GM21447 (cell line): ENCODE measurements around the gene PHPT1.
"Not testable (repeated sequence)": the region's sequence is repeated elsewhere in the genome, so short reads cannot be mapped to it uniquely, and the experiment has no call there.

Experiments used
- ATAC-seq: cut with Tn5 transposase; IDR thresholded peaks from one replicate; pipeline ENCODE4 v1.9.1; 2021; ENCODE audit not compliant: unreplicated experiment

Gene PHPT1

GRCh38 chr9:136837146-136837855 is 11.9 kb upstream of the PHPT1 start:
- ATAC-seq, result no peak

DNA sequence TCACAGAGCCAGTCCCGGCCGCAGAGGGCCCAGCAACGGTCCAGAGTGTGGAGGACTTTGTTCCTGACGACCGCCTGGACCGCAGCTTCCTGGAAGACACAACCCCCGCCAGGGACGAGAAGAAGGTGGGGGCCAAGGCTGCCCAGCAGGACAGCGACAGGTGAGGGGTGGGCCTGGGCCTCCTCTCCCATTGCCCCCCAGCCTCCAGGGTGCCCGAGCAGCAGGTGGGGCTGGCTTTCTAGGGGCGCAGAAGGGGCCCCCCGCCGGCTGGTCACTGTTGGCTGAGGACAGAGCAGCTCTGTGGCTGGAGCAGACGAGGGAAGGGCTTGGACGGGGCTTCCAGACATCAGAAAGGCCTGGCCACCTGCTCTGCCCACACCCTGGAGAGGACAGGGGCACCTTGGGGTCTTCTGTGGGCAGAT is 11.3 kb upstream of the PHPT1 start:
- not testable (repeated sequence) for ATAC-seq

DNA sequence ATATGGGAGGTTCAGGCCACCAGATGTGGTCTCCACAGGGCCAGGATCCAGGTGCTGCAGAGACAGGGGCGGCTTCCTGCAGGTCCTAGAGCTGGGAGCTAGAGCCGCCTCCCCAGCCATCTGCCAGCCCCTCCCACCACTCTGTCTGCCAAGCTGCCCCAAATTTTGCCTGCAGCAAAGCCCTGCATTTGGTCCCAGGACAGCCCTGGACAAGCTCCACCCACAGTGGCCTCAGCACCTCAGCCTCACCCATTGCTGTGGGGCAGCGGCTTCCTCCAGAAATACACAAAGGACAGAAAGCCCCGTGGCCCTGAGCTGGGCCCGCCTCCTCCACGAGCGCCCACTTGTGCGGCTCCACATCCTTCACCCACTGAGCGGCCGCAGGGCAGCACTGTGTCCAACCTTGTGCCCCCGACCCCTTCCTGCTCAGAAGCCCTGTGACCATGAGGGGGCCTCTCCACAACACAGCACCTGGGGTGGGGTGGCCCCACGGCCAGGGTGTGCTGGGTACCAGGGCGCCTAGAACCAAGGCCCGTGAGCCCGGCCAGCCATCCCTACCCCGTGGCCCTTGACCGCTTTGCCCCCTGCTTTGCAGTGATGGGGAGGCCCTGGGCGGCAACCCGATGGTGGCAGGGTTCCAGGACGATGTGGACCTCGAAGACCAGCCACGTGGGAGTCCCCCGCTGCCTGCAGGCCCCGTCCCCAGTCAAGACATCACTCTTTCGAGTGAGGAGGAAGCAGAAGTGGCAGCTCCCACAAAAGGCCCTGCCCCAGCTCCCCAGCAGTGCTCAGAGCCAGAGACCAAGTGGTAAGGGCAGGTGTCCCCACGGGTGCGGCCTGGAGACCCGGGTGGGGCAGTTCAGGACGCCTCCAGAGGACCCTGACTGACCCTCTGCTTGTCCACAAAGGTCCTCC is 10.6 kb upstream of the PHPT1 start:
- no peak for ATAC-seq

DNA sequence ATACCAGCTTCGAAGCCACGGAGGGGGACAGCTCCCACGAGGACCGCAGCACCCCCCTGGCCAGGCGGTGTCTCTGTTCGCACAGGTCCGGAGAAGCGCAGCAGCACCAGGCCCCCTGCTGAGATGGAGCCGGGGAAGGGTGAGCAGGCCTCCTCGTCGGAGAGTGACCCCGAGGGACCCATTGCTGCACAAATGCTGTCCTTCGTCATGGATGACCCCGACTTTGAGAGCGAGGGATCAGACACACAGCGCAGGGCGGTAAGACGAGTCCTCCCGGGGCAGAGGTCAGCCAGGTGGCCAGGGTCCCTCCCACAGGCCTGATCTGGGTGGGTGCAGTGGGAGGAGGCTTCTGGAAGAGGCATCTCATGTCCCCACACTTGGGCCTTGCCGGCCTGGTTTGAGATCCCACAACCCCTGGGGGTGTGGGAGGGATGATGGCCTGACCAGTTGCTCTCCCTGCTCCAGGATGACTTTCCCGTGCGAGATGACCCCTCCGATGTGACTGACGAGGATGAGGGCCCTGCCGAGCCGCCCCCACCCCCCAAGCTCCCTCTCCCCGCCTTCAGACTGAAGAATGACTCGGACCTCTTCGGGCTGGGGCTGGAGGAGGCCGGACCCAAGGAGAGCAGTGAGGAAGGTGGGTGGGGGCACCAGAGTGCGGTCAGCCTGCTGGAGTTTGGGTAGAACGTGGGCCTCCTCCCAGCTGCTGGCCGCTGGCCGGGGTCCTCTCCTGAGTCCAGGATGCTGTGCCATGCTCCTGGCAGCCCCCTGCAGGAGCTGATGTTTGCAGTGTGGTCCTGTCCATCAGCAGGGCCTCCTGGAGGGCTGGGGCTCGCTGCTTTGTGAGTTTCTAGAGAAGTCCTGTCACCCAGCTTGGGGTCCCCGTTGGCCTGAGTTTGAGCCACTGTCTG is 9.7 kb upstream of the PHPT1 start:
- no peak for ATAC-seq

GRCh38 chr9:136840140-136840876 is 8.9 kb upstream of the PHPT1 start:
- ATAC-seq, result no peak

DNA sequence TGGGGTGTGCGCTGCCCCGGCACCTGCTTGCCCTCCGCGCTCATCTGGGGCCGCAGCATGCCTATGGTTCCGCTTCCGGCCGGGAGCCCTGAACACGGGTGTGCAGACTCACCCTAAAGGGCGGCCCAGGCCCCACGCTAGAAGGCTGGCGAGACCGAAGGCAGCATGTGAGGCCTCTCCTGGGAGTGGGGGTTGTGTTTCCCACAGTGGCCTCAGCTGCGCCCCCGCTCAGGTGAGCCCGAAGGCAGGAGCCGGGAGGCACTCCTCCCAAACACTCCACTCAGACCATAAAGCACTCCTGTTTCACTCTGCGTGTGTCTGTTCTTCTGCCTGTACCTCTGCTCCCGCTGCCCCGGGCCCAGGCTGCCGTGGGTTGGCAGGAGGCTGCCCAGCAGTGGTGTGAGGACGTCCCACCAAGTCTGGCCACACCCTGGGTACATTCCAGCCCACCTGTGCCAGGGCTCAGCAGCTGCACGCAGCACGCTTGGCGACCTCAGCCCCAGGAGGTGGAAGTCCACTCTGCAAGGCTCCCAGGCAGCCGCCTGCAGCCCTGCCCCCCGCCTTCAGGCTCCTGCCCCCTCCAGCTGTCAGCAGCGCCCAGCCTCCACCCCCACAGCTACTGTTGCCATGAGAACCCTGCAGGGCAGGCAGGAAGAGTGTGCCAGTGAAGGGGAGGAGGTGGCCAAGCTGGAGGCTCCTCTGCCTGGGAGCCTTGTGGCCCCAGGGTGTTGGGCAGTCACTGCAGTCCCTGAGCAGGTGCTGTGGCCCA is 8.1 kb upstream of the PHPT1 start:
- ATAC-seq, result no peak

DNA sequence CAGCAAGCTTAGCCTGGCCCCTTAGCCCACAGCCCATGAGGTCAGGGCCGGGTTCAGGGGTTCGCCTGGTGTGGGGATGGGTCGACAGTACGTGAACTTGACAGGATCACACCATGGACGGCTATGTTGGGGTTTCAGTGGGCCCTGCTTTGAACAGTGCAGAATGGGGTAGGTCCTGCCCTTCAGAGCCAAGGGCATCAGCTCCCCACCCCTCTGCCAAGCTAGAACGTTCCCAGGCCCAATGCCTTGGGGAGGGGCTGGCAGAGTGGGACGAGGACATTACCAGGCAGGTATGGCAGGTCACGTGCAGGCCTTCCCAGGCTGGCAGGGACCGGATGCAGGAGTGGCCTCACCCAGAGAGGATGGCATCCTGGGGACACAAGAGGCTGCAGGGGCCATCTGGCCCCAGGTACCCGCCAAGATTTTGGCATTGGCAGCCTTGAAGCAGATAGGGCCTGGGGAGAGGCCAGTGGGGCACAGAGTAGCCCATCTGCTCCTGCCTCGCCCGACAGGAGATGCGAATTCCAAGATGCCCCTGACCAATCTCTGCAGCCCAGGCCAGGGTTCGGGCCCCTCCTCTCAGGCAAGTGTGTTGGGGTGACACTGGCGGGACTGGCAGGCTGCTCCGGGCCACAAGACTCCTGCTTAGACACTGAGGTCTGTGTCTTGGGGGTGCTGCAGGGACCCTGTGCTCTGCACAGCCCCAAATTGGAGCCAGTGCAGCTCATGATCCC is 7.4 kb upstream of the PHPT1 start:
- ATAC-seq, result not testable (repeated sequence)

DNA sequence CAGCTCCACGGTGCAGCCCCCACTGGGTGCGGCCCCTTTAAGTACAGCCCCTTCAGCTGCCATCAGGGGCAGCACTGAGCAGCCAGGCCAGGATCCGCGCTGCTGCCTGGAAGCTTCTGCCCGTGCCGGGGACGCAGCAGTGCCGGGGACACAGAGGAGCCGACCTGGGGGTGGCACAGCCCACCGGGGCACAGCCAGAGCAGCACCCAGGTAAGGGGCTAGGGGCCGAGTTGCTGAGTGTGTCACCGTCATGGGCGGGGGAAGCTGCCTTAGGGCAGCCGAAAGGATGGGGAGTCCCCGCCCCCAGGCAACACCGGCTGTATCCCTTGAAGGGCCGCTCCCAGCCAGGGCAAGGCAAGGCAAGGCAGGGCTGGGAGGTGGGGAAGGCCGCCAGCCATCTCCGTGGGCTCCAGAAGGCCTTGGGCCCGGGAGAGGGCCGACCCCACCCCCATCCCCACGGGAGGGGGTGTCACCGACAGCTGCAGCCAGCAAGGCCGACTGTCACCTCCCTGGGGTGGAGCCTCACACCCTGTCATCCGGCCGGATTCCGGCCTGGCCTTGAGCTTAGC is 6.7 kb upstream of the PHPT1 start, which contains the start of gene AJM1:
Gene AJM1, plus strand, starts transcription at position 99 of the 569 bp plus-strand sequence. CDS start 1,937 bp downstream, outside the sequence.
- peak; percentile 79 for ATAC-seq

DNA sequence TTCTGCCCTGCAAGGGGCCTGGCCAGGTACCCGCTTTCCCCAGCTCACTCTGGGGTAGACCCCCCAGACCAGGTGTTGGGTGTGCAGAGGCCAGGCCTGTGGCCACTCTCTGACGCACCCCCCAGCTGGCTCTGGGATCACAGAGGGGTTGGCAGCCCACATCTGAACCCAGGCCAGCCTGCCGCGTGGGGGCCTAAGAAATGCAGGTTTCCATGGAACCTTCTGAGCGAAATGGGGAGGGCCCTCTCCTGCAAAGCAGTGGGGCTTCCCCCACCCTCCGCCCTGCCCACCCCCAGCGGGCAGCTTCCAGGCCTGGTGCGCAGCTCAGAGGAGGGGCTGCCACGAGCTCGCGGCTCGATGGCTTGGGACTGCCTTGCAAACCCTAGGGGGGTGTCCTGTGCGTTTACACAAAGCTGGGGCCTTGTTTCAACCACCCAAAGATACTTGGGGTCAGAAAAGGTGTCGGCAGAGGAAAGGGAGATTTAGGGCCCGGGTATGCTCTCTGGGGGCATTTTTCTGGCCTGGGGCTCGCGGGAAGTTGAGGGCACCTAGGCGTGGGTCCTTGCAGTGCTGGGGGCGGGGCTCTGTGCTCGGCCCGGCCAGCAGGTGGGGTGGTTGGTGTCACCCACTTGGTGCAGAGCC is 5.9 kb upstream of the PHPT1 start:
- not testable (repeated sequence) for ATAC-seq

DNA sequence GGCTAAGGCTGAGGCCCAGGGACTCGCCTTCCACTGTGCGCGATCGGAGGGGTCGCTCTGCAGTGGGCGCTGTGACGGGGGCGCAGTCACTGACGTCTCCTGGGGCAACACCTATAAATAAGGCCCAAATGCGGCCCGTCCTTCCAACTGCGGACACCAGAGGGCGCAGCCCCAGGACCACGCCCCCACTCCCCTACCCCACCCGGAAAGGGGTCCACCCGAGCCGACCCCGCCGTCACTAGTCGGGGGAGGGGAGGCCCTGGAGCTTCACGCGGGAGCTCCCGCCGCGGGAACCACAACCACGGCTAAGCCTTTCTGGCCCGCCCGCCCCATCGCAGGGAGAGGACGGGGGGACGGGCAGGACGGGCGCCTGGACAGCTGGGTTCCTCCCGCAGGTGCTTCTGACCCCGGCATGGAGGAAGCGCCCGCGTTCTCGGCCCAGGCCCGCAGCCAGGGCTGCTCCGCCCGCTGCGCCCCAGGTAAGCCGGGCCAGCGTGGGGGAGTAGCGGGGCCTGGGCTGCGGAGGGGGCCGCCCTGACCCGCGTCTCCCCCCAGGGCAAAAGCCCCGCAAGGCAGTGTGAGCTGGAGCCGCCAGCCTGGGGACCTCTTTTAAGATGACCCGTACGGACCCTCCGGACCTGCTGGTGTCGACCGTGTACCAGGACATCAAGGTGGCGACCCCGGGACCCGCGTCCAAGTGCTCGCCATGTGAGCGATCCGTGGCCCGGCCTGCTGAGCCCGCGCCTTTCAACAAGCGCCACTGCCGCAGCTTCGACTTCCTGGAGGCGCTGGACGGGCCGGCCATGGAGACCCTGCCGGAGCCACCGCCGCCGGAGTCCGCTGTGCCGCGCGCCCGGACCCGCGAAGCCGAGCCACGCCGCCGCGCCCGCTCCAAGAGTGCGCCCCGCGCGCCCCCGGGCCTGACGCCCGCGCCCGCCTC is 5.1 kb upstream of the PHPT1 start:
- not testable (repeated sequence) for ATAC-seq

GRCh38 chr9:136844761-136845464 is 4.3 kb upstream of the PHPT1 start:
- ATAC-seq, result no peak

DNA sequence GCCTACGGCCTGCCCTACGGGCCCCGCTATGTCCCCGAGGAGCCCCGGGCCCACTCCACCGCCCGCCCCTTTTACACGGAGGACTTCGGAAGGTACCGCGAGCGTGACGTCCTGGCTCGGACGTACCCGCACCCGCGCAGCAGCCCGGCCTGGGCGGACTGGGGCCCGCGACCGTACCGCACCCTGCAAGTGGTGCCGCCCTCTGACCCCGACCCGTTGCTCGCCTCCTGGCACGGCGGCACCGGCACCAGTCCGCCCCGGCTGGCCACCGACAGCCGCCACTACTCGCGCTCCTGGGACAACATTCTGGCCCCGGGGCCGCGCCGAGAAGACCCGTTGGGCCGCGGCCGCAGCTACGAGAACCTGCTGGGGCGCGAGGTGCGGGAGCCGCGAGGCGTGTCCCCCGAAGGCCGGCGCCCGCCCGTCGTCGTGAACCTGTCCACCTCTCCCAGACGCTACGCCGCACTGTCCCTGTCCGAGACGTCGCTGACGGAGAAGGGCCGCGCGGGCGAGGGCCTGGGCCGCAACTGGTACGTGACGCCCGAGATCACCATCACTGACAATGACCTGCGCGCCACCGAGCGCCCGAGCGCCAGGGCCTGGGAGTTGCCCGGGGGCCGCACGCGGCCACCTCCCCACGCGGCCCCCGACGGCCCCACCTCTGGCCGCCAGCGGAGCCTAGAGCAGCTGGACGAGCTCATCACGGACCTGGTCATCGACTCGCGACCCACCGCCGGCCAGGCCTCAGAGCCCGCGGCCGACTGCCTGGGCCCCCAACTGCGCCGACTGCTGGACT is 3.5 kb upstream of the PHPT1 start:
- ATAC-seq, result no peak

GRCh38 chr9:136846376-136847087 is 2.7 kb upstream of the PHPT1 start:
- ATAC-seq, result no peak

GRCh38 chr9:136847088-136847825 is 2.0 kb upstream of the PHPT1 start:
- no peak for ATAC-seq
